Measurements from ENCODE around the gene POLE3.

The POLE3 gene

GRCh38 chr9:113395000-113395861, 15.2 kb downstream of the POLE3 start:
- in situ Hi-C loops (cut with HindIII; ENCODE audit: low sequenced_read_pairs): no loop called here
- TF ChIP-seq CTCF (IDR thresholded peaks at IDR 0.05; ENCODE audit: low read depth, low read length, missing control alignments): no peak
- no peak overlapping the region for H3K4me3 ChIP-seq (ENCODE audit: low read depth, low read length)
- DNase-seq (ENCODE audit: low read depth): no peak

- H3K4me3 ChIP-seq (ENCODE audit: low read depth, low read length): no peak overlapping the region
- no peak for TF ChIP-seq CTCF (IDR thresholded peaks at IDR 0.05; ENCODE audit: low read depth, low read length, missing control alignments)
- DNase-seq (ENCODE audit: low read depth): no peak
- in situ Hi-C loops (cut with HindIII; ENCODE audit: low sequenced_read_pairs): no loop called here
Measured at GRCh38 chr9:113393281-113393680, 17.2 kb downstream of the POLE3 start.

GRCh38 chr9:113391917-113392316, 18.6 kb downstream of the POLE3 start:
- no peak overlapping the region for H3K4me3 ChIP-seq (ENCODE audit: low read depth, low read length)
- TF ChIP-seq CTCF (IDR thresholded peaks at IDR 0.05; ENCODE audit: low read depth, low read length, missing control alignments): no peak
- in situ Hi-C loops (cut with HindIII; ENCODE audit: low sequenced_read_pairs): no loop called here
- DNase-seq (ENCODE audit: low read depth): no peak

GRCh38 chr9:113390192-113390960, 20.1 kb downstream of the POLE3 start:
- no peak for TF ChIP-seq CTCF (IDR thresholded peaks at IDR 0.05; ENCODE audit: low read depth, low read length, missing control alignments)
- H3K4me3 ChIP-seq (ENCODE audit: low read depth, low read length): no peak overlapping the region
- in situ Hi-C loops (cut with HindIII; ENCODE audit: low sequenced_read_pairs): no loop called here
- DNase-seq (ENCODE audit: low read depth): no peak

- no peak for TF ChIP-seq CTCF (IDR thresholded peaks at IDR 0.05; ENCODE audit: low read depth, low read length, missing control alignments)
- H3K4me3 ChIP-seq (ENCODE audit: low read depth, low read length): no peak overlapping the region
- in situ Hi-C loops (cut with HindIII; ENCODE audit: low sequenced_read_pairs): no loop called here
- DNase-seq (ENCODE audit: low read depth): no peak
Measured at GRCh38 chr9:113389451-113389850, 21.0 kb downstream of the POLE3 start.

- no peak overlapping the region for H3K4me3 ChIP-seq (ENCODE audit: low read depth, low read length)
- no peak for TF ChIP-seq CTCF (IDR thresholded peaks at IDR 0.05; ENCODE audit: low read depth, low read length, missing control alignments)
- DNase-seq (ENCODE audit: low read depth): no peak
- in situ Hi-C loops (cut with HindIII; ENCODE audit: low sequenced_read_pairs): no loop called here
Measured at GRCh38 chr9:113388833-113389232, 21.6 kb downstream of the POLE3 start.
